ENCODE data around the gene DUSP9.

DUSP9 gene

DNA sequence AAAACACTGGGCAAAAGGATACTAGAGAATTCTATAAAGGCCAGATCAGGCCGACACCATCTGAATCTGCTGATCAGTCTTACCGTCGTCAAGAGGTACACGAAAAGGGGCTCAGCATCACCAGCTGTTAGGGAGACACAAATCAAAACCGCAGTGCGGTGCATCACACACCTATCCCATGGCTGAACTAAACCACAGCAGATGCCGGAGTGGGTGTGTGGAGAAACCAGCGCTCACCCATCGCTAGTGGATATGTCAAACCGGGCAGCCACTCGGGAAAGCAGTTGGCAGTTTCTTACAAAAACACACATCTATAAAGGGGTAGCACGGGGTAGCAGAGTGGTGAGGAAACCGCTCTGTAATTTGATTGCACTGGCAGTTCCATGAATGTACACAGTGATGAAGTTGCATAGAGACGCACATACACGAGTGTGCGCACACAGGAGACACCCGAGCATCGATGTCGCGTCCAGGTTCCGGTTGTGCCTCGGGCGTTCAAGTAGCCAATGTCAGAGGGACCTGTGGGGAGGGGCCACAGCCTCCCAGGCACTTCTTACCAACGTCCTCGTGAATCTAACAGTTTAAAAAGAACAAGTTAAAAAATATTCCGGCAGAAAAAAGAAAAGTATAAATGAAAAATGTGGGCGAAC is 24.9 kb upstream of the DUSP9 start:
- no peak for DNase-seq (ENCODE audit: low read depth in 2 of 2)

DNA sequence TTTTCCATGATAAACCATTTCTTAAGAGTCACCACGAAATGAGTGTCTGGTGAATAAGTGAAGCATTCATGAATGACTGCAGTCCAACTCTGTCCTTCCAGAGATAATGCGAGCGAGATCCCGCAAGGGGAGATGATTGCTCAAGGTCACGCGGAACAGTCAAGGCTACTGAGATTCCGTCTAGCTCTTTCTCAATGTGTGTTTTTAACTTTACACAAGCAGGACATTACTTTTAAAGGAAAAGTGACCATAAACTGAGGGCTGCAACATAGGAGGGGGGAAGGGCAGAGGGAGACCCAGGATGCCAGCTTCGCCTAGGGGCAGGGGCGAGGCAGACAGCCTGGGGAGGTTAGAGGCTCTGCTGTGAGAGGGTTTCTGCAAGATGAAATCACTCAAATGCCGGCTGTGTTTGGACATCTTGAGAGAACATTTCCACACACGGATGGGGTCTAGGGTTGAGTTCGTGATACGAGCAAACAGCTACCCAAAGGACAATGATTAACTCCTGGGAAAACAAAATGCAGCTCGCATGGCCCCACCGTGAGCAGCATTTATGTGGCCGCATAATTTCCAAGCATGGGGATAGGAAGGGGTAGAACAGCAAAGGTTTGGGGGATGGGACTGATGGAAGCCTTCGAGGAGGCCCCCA is 24.2 kb upstream of the DUSP9 start:
- DNase-seq (ENCODE audit: low read depth in 2 of 2) = no peak

DNA sequence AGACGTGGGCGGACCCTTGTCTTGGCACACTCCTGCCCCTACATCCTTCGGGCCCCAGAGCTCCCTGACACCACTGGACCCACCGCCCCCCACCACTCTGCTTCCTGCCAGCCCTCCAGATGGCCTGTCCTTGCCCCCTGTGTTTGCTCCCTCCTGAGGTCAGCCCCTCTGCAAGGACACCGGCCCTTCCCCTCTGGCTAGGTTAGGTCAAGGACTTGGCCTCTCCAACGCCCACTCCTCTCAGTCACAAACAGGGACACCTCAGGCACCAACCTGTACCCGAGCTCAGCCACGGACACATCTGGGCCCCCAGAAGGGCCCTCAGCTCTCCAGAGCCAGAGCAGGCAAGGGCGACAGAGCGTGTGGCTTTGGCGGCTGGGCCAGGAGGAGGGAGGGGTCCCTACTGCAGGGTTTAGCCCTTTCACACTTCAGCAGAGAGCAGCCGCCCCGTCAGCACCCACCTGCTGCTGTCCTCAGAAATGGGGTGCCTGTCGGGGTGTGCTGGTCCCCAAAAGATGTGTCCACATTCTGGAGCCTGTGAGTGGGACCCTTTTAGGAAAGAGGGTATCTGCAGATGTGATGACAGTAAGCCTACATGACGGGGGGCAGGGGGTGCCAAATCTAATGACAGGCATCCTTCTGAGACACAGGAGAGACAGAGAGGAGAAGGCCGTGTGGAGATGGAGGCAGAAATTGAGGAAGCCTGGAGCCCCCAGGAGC is 23.5 kb upstream of the DUSP9 start:
- no peak for DNase-seq (ENCODE audit: low read depth in 2 of 2)

DNA sequence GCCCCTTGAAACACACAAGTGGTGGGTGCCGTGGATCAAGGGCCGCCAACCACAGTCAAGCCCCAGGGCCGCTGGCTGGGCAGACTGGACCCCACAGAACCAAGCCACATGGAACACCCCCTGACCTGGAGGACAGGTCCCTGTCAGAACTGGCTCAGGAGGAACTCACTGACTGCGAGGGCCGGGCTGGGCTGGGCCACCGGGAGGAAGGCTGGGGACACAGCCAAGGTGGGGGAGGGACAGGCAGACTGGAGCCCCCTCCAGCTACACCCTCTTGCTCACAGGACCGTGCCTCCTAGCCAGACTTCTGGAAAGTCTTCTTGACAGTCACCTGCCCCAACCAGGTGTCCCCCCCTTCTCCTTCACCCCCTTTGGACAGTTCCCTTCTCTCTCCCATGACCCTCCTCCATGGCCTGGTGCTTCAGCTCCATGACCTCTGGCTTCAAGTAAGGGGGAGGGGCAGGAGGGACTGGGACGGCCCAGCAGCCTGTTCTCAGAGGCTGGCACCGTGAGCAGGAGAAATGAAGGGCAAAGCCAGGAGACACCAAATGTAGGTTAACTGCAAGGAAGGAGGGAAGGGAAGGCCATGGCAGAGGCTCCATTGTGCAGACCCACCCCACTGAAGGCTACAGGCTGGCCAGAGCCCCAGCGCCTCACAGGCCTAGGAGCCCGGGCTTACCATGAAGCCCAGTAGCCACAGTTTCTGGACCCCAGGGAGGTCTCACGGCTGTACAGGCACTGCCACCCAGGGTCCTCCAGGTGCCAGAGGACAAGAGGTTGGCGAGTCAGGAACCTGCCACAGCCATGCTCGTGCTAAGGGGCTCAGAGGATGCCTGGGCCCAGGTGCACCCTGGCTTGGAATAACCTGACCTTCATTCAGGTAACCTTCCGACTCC is 22.6 kb upstream of the DUSP9 start:
- no peak for DNase-seq (ENCODE audit: low read depth in 2 of 2)

DNA sequence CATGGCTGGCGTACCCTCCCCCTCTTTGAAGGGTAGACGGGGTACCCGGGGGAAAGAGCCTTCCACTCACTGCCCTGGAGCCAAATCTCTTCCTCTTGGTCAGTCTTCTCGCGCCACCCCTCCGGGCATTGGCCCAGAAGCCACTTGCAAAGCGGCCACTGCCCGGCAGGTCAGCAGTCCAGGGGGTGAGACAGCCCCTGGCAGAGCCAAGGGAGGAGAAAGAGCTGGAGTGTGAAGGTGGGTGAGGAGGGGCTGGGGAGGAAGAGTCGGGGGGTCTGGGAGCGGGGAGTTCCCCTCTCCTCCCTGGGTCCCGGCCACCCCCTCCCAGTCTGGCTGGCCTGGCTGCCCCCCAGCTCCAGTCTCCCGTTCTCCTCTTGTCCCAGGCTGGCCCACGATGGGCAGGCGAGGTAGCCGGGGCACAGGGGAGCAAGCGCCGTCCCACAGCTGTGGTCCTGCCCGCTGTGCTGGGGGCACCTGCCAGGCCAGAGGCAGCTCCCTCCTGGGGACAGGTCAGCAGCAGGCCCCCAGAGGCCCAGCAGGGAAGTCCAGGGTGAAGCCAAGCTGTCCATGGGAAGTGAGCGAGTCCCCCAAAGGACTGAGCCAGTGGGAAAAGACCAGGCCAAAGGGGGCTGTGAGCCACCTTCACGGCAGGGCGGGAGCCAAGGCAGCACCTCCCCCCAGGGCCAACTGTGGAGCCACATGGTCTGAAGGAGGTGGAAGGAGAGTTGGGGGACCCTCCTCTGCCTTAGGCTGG is 21.6 kb upstream of the DUSP9 start:
- no peak for DNase-seq (ENCODE audit: low read depth in 2 of 2)

DNA sequence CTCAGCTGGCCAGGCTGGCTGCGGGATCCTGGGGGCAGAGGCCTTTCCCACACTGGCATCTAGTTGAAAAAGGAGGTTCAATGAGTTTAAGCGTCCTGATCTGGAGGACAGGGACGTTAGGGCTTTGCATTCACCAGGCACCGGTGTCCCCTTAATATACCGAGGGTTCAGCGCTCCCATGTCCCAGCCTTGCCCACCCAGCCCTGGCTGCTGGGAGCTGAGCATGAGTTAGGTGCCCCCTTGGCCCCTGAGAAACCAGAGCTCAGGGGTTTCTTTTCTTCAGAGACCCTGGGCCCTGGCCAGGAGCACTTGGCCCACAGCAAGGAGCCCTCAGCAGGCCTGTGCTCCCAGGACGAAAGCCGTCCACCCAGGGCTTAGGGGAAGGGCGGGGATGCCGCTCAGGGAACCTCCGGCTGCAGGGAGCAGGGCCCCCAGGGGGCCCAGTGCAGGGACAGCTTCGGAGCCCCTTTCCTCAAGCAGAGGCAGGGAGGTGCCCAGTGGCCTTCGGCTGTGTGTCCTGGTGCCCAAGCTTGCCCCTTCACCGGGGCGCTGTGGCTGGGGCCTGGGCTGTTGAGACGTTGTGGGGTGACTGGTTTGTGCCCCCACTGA is 20.9 kb upstream of the DUSP9 start:
- DNase-seq (ENCODE audit: low read depth in 2 of 2) = no peak

DNA sequence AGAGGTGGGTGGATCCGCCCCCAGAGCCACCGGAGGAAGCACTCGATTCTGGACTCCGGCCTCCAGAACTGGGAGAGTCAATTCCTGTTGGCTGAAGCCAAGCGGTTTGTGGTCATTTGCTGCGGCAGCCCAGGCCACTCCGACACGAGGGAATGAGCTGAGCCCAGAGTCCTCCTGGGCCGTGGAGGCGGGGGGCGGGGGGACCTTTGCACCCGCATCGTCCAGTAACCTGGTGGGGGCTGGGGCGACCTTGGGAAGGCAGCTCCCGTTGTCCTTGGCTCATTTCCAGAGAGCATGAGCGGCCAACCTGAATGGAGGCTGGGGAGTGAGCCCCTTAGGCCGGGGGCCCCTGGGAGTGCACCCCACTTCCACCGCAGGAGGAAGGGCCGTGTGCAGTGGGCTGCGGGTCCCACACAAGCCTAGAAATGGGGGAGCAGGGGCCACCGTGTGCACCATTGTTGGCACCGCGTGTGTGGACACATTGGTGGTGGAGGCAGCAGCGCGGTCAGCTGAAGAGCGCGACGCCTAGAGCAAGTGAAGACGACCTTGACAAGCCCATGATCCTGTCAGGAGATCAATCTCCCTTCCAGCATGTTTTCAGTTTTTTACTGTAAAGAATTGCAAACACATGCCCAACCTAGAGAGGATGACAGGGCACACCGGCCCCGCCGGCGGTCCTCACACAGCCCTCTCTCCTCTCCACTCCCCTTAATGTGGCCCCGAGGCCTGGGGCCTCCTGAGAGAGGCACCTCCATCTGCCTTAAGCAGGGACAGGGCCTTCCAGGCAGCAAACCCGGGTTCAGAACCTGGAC is 19.9 kb upstream of the DUSP9 start:
- DNase-seq (ENCODE audit: low read depth in 2 of 2) = no peak

DNA sequence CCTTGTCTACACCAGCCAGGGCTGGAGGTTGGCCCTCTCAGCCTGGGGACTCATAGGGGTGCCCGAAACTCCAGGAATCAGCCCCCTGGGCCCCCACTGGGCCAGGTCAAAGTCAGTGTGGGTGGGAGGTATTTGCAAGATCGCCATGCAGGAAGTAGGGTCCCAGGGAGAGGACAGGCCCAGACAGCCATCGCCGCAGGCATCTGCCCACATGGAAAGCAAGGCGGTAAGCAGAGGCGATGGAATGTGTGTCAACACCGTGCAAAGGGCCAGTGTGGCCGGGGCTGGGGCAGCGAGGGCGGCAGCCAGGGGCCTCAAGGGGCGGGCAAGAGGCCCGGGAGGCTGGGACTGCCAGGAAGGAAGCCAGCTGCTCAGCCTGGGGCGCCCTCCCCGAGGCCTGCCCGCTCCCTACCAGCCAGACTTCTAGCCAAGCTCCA is 19.3 kb upstream of the DUSP9 start:
- no peak for DNase-seq (ENCODE audit: low read depth in 2 of 2)

DNA sequence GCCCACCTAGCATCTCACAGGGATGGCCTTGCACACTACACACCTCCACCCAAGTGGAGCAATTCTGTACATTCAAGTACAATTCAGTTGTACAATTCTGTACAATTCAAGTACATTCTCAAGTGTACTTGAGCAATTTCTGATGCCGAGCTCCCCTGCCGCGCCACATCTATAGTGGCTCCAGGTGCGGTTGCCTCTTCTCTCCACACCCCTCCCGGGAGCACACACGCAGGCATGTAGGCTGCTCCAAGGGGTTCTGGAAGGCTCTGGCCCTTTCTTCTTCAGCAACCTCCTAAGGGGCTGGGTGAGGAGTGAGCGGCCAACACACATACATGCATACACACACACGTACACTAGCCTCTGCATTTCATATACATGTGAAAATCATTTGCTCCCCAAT is 18.9 kb upstream of the DUSP9 start:
- no peak for DNase-seq (ENCODE audit: low read depth in 2 of 2)

DNA sequence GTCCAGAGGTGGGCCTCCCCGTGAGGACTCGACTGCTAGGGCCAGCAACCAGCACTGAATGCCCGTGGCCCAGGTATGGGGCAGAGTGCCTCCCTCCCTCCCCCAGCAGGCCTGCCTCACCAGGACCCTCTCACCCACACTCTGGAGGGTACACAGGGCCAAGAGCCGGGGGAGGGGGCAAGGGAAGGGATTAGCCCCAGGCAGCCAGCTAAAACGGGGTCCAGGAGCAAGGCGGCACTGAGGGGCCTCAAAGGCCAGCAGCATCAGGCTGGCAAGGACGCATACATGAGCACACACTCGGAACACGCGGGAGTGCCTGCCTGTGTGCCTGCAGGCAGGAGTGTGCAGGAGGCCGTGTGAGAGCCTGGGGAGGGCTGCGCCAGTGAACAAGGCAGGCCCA is 18.3 kb upstream of the DUSP9 start:
- DNase-seq (ENCODE audit: low read depth in 2 of 2) = no peak

DNA sequence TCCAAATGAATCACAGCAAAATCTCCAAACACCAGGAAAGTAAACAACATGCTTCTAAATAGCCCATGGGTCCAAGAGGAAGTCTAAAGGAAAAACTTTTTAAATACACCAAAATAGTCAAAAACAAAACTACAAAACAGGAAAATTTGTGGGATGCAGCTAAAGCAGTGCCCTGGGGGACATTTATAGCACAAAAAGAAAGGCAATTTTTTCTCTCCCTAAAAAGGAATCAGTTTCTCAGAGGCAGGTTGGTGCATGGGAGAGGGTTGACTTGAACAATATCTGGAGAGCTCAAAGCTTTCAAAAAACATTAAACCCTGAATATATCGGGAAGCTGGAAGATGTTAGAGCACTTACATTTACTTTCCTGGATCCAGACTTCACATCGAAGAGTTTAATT is 15.7 kb upstream of the DUSP9 start:
- DNase-seq (ENCODE audit: low read depth in 2 of 2) = no peak

DNA sequence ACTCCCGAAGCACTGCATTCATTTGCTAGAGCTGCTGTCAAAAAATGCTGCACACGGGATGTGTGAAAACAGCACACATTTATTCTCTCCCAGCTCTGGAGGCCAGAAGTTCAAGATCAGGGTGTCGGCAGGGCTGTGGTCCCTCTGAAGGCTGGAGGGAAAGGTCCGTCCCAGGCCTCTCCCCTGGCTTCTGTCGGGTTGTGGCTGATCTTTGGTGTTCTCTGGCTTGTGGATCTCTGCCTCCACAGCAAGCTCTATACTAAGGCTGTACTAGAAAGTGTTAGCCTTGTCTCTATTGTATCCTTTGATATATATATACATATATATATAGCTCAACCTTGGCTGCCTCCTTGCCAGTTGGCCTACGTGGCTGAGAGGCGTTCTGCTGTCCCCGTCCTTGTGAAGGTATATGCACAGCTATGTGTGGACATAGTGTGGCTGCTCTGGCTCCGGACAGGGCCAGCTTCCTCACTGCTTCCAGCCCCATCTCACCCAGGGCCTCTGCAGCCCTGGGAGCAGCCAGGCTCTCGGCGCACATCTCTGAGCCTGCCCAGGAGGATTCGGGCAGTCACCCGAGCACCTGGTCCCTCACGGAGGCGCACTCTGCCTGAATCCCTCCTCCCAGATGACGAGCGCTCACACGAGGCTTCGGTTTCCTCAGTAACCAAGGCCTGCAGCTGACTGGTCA is 15.0 kb upstream of the DUSP9 start:
- no peak for DNase-seq (ENCODE audit: low read depth in 2 of 2)

DNA sequence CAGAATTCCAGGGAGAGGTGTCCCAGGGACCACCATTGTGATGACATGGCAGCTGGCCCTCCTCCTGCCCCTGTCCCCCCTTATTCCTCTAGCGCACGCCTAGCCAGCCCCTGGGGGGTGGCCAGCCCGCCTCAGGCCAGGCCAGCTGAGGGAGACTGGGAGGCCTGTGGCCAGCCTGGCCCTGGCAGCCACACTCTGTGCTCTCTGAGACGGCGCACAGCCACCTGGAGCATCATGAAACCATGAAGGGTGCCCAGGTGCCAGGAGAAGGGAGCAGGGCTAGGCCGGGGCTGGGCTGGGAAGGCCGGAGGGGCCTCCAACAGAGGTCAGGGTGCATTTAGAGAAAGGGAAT is 14.4 kb upstream of the DUSP9 start:
- DNase-seq (ENCODE audit: low read depth in 2 of 2) = no peak

DNA sequence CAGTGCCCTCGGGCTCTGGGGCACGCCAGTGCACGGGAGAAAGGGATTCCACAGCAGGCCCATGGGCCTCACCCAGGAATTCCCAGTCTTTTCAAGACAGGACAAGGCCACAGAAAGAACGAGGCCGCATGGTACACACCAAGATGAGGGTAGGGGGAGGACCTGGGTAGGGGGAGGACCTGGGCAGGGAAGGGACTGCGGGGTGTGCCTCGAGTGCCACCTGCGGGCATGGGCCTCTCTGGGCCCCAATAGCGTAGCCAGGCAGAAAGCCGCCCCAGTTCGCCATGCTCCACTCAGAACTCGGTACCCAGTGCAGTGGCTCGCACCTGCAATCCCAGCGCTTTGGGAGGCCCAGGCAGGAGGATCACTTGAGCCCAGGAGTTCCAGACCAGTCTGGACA is 14.0 kb upstream of the DUSP9 start:
- DNase-seq (ENCODE audit: low read depth in 2 of 2) = no peak

DNA sequence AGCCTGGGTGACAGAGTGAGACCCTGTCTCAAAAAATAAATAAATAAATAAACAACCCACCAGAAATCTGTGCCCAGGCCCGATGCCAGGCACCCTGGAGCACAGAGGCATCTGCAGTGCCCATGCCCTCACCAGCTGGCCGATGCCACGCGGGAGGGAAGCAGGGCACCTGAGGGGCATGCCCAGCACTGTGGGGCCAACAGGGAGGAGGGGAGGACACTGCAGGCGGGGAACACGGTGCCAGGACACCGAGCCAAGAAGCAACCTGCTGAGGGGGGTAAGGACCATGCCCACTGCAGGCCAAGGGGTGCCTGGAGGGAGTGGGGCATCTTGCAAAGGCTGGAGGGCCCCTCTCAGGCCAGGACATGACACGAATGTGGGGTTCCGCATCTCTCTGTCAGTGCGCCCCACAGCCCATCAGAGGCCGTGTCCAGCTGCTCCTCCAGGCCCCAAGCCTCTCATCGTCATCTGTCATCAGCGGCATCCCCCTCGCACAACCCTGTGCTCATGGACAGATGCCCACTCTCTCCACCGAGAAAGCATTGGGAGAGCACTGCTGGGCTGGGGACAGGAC is 13.3 kb upstream of the DUSP9 start:
- DNase-seq (ENCODE audit: low read depth in 2 of 2) = no peak

DNA sequence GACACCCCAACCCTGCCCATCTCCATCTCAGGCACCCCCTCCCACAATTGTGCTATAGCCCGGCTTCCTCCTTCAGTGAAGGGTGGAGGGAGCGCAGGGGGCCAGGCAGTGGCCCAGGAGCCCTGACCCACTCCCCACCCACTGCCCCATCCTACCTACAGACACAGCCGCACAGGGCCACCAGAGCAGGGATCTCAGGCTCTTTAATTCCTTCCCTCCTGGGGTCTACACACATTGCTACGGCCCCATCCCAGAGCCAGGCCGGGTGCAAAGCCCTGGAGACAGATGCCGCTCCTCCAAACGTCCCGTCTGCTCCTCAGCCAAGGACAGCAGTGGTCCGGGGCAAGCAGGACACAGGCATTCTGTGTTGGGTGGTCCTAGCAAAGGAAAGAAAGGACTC is 12.8 kb upstream of the DUSP9 start:
- DNase-seq (ENCODE audit: low read depth in 2 of 2) = no peak

DNA sequence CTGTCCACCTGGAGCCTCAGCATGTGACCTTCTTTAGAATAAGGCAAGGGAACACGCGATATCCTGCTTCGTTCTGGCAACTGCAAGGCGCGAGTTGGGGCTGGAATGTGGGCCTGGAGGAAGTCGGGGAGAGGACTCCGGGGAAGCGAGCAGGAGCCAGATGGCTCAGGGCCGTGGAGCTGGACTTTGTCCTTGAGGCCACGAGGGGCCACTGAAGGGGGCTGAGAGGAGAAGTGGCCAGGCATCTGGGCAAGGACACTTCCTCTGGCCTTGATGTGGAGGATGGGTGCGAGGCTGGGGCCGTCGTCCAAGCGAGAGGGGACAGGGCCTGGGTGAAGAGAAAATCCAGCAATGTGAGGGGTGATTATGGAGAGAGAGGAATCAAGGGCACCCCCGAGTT is 12.2 kb upstream of the DUSP9 start:
- DNase-seq (ENCODE audit: low read depth in 2 of 2) = no peak

DNA sequence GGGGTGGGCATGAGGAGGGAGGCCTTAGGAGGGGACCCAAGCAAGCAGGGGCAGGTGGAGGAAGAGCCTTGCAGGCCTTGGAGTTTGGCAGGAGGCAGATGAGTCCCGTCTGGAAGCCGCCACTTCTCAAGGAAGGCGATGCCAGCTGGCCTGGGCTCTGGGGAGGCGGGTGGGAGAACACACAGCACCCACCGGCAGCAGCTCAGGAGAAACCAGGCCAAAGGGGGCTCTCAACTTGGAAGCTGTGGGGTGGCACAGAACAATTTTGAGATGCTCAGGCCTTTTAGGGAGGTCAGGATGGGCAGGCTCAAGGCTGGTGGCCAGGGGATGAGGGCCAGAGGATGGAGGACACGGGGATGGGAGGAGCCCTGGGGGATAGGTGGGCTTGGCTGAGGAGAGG is 11.6 kb upstream of the DUSP9 start:
- DNase-seq (ENCODE audit: low read depth in 2 of 2) = no peak

Measured in fibroblast of skin of left biceps (primary cell).